GM10847 (cell line): ENCODE results near the gene MACROD2.

Source experiments
- POLR2A ChIP-seq: IDR thresholded peaks from 2 replicates; pipeline ENCODE4 v1.6.1; 2011; ENCODE audit not compliant: insufficient read length; ENCODE audit errors: extremely low read depth

Gene MACROD2

DNA sequence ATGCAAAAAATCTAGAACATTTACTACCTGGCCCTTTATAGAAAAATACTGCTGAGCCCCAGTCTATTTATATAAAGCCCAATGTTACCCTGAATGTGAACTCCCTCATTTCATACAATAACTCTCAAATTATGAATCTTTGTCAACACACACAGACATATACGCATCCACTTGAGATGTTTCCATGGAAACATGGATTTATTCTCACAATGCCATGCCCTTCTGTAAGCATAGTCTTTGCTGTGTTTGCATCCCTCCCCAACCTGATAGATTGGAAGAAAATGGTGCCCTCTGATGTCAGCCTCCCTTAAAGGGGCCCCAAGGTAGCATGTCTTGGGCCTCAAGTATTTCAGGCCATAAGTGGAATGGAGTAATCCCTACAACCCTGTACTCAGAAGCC is 2004.8 kb downstream of the MACROD2 start:
- TF ChIP-seq POLR2A: no peak

DNA sequence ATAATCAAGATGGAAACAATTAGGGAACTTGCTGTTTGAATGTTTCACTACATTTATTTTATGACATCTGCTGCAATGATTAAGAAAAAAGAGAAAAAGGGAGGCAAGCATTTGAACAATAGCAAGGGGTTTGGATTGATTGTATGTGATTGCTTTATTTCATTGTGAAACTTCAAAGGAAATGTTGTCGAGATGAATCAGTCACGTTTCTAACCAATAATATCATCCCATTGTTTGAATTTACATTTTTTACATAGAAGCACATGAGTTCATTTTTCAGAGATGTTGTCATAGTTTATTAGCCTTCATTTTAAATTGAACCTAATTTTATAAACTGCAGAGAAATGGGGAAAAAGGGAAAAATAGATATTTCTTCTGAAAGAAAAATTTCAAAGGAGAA is 2006.0 kb downstream of the MACROD2 start:
- no peak for TF ChIP-seq POLR2A

DNA sequence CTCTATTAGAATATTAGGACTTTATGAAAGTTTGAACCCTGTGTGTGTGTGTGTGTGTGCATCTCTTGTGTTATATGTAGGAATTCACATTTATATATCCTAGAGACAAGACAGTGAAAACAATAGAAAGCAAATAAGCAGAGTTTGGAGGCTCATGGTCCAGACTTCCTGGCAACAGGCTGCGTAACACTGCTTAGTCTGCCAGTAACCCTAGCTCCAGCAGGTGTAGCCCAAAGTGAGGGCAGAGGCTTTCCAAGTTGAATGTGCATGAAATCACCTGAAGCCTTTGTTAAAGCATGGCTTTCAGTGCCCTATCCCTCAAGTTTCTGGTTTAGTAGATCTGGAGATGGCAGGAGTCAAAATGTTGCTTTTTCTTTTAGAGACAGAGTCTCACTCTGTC is 2008.0 kb downstream of the MACROD2 start:
- TF ChIP-seq POLR2A: no peak

DNA sequence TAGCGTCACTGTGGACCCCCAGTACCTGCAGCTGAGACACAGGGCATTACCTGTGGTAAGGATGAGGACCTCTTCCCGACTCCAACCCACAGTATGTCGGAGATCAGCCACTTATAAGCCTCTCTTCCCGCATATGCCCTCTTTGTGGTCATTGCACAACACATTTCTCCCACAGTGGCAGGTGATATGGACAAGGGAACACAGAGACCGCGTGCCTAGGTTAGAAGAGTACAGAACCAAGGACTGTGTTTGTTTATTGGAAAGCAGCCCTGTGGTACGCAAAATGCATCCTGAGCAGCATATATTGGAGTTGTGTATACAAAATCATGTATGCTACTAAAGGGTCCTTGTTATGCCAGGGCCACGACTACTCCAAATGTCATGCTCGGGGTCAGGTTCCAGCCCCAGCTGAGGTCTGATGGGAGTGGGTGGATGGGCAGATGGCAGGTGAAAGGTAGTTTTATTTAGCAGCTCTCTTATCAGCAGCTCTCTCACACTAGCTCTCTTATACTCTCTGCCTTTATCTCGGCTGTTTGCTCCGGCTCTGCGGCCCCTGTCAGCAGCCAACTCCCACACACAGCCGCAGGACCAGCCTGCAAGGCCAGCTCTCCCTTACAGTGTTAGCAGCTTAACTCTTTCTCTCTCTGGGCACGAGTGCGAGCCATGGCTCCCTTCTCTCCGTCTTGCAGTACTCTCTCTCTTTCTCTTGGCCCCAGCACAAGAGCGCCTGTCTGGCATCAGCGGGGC is 2009.0 kb downstream of the MACROD2 start:
- no peak for TF ChIP-seq POLR2A

GRCh38 chr20:16005021-16005914 is 2010.0 kb downstream of the MACROD2 start:
- TF ChIP-seq POLR2A: no peak

DNA sequence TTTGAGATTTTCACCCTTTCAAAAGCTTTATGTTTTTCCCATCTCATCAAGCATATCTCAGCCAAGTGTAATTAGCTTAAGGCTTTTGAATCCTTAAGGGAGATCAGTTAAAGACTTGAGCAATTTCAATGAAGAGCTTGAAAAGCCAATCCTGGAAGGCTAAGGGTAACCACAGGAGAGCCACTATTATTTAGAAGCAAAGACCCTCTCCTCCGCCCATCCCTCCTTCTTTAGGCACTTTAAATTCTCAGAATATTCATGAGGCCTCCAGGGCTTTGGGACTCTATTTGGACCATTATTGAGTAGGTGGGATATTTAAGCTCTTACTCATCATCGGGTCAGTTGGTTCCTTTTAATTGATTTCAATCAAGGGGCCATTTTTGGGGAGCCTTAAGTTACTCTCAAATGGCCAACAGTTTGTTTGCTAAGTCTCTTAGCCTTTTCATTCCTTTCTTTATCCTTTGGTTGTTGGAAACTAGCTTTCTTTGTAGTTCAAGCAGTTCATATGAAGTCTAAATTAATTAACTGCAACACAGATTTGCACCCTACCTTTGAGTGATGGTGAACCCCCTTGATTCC is 2010.7 kb downstream of the MACROD2 start:
- TF ChIP-seq POLR2A: no peak

DNA sequence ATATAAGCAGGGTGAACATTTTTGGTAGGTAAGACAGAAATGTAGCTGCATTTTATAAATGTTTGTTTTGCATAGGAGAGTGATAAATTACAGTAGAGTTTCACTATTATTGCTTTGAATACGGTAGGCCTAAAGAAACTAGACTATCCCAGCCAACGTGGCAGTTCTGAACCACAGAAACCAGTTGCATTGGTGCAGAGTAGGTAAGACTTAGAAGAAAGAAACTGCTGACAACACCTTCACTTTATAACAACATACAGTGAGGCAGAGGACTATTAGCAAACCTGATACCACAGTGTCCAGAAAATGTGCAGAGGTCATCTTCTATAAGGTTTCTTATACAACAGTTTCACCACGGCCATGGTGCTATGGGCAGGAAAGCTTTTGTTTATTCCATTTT is 2011.8 kb downstream of the MACROD2 start:
- no peak for TF ChIP-seq POLR2A

- TF ChIP-seq POLR2A: no peak
Measured at GRCh38 chr20:16007962-16008361, 2012.6 kb downstream of the MACROD2 start.

DNA sequence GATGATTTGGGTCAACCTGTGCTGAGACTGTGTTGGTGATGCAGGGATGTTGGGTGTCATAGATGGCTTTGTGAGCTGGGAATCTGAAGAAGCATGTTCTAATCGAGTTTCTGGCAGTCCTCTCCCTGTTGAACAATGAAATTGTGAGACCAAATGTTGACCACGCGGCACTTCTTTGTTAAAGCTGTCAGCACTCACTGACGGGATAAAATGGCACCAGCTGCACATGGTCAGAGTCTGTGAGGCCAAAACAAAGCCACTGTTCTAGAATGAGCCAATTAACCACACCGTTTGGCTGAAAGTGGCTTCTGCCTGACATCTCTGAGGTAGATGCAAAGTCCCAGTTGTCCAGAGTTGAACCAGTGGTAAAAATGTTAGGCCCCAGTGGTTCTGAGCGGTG is 2015.7 kb downstream of the MACROD2 start:
- no peak for TF ChIP-seq POLR2A

GRCh38 chr20:16011519-16011918 is 2016.2 kb downstream of the MACROD2 start:
- no peak for TF ChIP-seq POLR2A

DNA sequence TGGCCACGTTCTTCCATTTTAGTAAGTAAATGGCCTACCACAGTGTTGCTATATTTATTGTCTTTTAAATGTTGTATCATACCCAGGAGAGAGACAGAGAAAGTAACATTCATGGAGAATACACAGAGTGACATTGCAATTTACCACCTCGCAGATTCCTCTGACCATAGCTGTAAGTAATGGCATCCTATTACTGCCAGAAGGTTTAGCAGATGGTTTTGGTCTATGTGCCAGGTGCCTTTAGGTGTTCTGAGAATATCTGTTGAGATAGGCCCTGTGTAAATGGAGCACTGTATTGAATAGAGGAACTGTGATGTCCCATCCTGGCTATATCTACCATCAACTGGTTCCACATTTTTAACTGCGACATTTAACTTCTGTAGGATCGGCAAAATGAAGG is 2018.3 kb downstream of the MACROD2 start:
- no peak for TF ChIP-seq POLR2A

DNA sequence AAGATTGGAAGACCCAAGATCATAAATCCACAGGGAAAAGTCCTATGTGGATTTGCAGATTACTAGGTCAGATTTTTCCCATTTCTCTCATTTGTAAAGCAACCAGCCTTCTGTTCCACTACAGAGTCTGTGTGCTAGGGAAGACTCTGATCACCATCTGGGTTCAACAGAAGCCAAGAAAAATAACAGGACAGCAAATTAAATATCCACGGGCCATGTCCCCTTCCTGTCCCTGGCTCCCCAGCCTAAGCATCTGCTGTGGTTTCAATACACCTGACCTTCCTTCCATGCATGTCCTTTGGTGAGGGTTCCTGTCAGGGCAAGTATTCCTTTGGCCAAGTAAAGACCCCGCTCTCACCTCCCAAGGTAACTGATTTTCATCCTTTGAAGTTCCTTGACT is 2019.1 kb downstream of the MACROD2 start:
- TF ChIP-seq POLR2A: no peak

- TF ChIP-seq POLR2A: no peak
Measured at GRCh38 chr20:16017656-16018055, 2022.3 kb downstream of the MACROD2 start.

GRCh38 chr20:16018881-16019280 is 2023.6 kb downstream of the MACROD2 start:
- TF ChIP-seq POLR2A: no peak

DNA sequence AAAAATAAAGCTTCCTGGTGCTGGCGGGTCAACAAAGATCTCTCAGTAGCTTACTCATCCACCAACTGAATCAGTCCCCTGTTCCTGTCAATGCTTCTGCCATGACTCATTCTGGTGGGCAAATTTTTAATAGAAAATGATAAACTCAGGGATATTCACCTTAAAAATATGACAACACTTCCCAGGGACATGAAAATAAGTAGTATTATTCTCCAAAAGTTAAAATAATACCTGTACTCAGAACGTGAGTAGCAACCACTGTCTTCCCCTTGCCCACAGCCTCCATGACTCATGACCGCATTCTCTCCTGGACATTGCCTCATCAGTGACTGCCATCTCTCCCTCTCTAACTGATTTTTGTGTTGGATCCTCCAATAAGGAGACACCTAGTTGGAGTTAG is 2025.7 kb downstream of the MACROD2 start:
- no peak for TF ChIP-seq POLR2A

GRCh38 chr20:16025084-16025483 is 2029.8 kb downstream of the MACROD2 start:
- no peak for TF ChIP-seq POLR2A
